OCI-LY7 (cell line): ENCODE measurements around the gene UBE2H. TPM values are rescaled to one million over a fixed set of nuclear protein-coding genes. Genes with fewer than 3 reads are reported as not detected.

Source experiments
- BruUV-seq: library from RNA; stranded (reverse); fragments of 400-500 nt; replicated peaks from 2 replicates; lab custom pipeline; 2021; lab: Mats Ljungman, UMichigan
- CTCF ChIA-PET: fragments of 300-600 bp; sonication (Branson Sonifier 250); formaldehyde crosslinking; loops from one replicate; lab custom pipeline; 2022; ENCODE audit warnings: antibody characterized with exemption; ENCODE audit not compliant: unreplicated experiment; lab: Charles Lee
- POLR2A ChIA-PET: fragments of 300-600 bp; sonication (Branson Sonifier 250); formaldehyde crosslinking; loops from one replicate; lab custom pipeline; 2022; ENCODE audit warnings: antibody characterized with exemption; lab: Charles Lee
- DNase-seq: peaks from one replicate; pipeline ENCODE4 v3.0.0-alpha.2; 2015; ENCODE audit warnings: low spot score
- H2AFZ ChIP-seq: fragments of 200-600 bp; sonication (generic), shearing (Covaris generic); 2 replicates; pipeline ENCODE4 v1.6.1; 2014; ENCODE audit warnings: mild to moderate bottlenecking, antibody characterized with exemption, low read length, moderate library complexity
- H3K27ac ChIP-seq: fragments of 200-600 bp; sonication (generic); 2 replicates; pipeline ENCODE4 v1.5.1; 2014; ENCODE audit warnings: mixed run types, low read depth, mild to moderate bottlenecking, moderate library complexity, low read length, inconsistent platforms; ENCODE audit not compliant: poor library complexity, severe bottlenecking
- H3K36me3 ChIP-seq: fragments of 200-600 bp; sonication (generic); 2 replicates; pipeline ENCODE4 v1.6.1; 2014; ENCODE audit warnings: mild to moderate bottlenecking, antibody characterized with exemption, low read length, moderate library complexity, mixed read lengths; ENCODE audit not compliant: insufficient read depth
- H3K4me1 ChIP-seq: fragments of 200-600 bp; sonication (generic); 2 replicates; pipeline ENCODE4 v1.5.1; 2014; ENCODE audit warnings: mild to moderate bottlenecking, low read length; ENCODE audit not compliant: insufficient read depth, poor library complexity, severe bottlenecking
- H3K4me2 ChIP-seq: fragments of 200-600 bp; sonication (generic); 2 replicates; pipeline ENCODE4 v1.6.1; 2014; ENCODE audit warnings: mild to moderate bottlenecking, low read length
- H3K4me3 ChIP-seq: fragments of 200-600 bp; sonication (generic); 2 replicates; pipeline ENCODE4 v1.5.1; 2014; ENCODE audit warnings: mild to moderate bottlenecking, low read depth, low read length; ENCODE audit not compliant: poor library complexity, severe bottlenecking
- H3K79me2 ChIP-seq: fragments of 200-600 bp; sonication (generic); 2 replicates; pipeline ENCODE4 v1.6.1; 2016; ENCODE audit warnings: low read depth, mild to moderate bottlenecking, low read length, moderate library complexity, mixed read lengths; ENCODE audit not compliant: insufficient read depth
- H3K9me2 ChIP-seq: fragments of 200-600 bp; sonication (generic); 2 replicates; pipeline ENCODE4 v1.6.1; 2016; ENCODE audit warnings: mild to moderate bottlenecking, low read length, mixed read lengths; ENCODE audit not compliant: insufficient read depth
- H3K9me3 ChIP-seq: fragments of 200-600 bp; sonication (generic); 2 replicates; pipeline ENCODE4 v1.6.1; 2014; ENCODE audit warnings: mild to moderate bottlenecking, mixed run types, low read length, mixed read lengths
- H4K20me1 ChIP-seq: fragments of 200-600 bp; sonication (generic); 2 replicates; pipeline ENCODE4 v1.6.1; 2014; ENCODE audit warnings: mild to moderate bottlenecking, antibody characterized with exemption, low read length, moderate library complexity, mixed read lengths; ENCODE audit not compliant: insufficient read depth
- CTCF ChIP-seq: fragments of 200-600 bp; sonication (generic); conservative IDR thresholded peaks from 2 replicates; pipeline ENCODE4 v1.5.1; 2014; ENCODE audit warnings: mild to moderate bottlenecking, antibody characterized with exemption, low read length, moderate library complexity, mixed read lengths
- EZH2phosphoT487 ChIP-seq: fragments of 200-600 bp; sonication (generic); IDR thresholded peaks from 2 replicates; pipeline ENCODE4 v1.6.1; 2018; ENCODE audit warnings: low read depth, borderline replicate concordance, mild to moderate bottlenecking, mixed run types, antibody characterized with exemption, low read length, moderate library complexity, mixed read lengths
- intact Hi-C: fragments of 100-400 bp; cut with micrococcal nuclease; formaldehyde crosslinking; loops from one replicate; pipeline ENCODE4 v1.10.0; 2022; ENCODE audit not compliant: unreplicated experiment
- total RNA-seq, 2 experiments: library from RNA; depleted of rRNA in 1 of 2; stranded (reverse); fragments of >200 nt in 1 of 2; shearing (Covaris generic) in 1 of 2; gene quantifications; 2 replicates each; pipeline ENCODE4 v1.2.3, GENCODE V29; 2014 to 2022

UBE2H gene
- total RNA-seq, 2 experiments from 2014 or later: 12.7 to 35.3 TPM

GRCh38 chr7:129872054-129872453 lies 80.7 kb downstream of the UBE2H start:
- CTCF ChIA-PET: interaction anchor here (0.6 kb wide), 1 partner anchor 267 kb away, joined by 3 read pairs; no protein-coding TSS in a partner anchor

GRCh38 chr7:129870668-129871067 lies 82.1 kb downstream of the UBE2H start:
- DNase-seq: no peak
- Histone ChIP-seq H3K4me1 (no peaks in the 10 kb centered on the region), H3K4me3 (no peak overlapping the region), H3K27ac (no peak overlapping the region), H3K9me2 (no peaks in the 10 kb centered on the region), H4K20me1 (no peaks in the 10 kb centered on the region), H3K79me2 (no peaks in the 10 kb centered on the region), H3K4me2 (no peak overlapping the region), H3K9me3 (no peaks in the 10 kb centered on the region), H3K36me3 (peaks cover 4% of the 10 kb centered on the region; the same call in 1 of the 2 replicates), H2AFZ (no peak overlapping the region)
- intact Hi-C loops: no loop called here
- ChIA-PET CTCF (interaction anchor here (0.5 kb wide), 1 partner anchor 593 kb away, joined by 3 read pairs; no protein-coding TSS in a partner anchor), POLR2A (interaction anchor here (0.8 to 1.2 kb wide), 2 partner anchors 10 to 36 kb away, joined by 3 to 4 read pairs; no protein-coding TSS in a partner anchor)
- BruUV-seq: no TSS peak
- TF ChIP-seq EZH2phosphoT487: no peak
- no peak for TF ChIP-seq CTCF

More at GRCh38 chr7:129872054-129872453, 80.7 kb downstream of the UBE2H start:
- intact Hi-C loops: no loop called here
- Histone ChIP-seq H3K4me3 (no peak overlapping the region), H4K20me1 (no peaks in the 10 kb centered on the region), H2AFZ (no peak overlapping the region), H3K27ac (no peak overlapping the region), H3K9me2 (no peaks in the 10 kb centered on the region), H3K36me3 (peaks cover 4% of the 10 kb centered on the region; the same call in 1 of the 2 replicates), H3K9me3 (no peaks in the 10 kb centered on the region), H3K4me2 (no peak overlapping the region), H3K79me2 (no peaks in the 10 kb centered on the region), H3K4me1 (no peaks in the 10 kb centered on the region)
- TF ChIP-seq CTCF: no peak
- no peak for TF ChIP-seq EZH2phosphoT487
- POLR2A ChIA-PET: interaction anchor here (0.6 to 0.7 kb wide), 2 partner anchors 10 to 66 kb away, joined by 3 to 8 read pairs; no protein-coding TSS in a partner anchor
- no peak for DNase-seq
- BruUV-seq: no TSS peak

GRCh38 chr7:129866251-129866650 lies 86.5 kb downstream of the UBE2H start:
- TF ChIP-seq EZH2phosphoT487: no peak
- BruUV-seq: no TSS peak
- Histone ChIP-seq H3K36me3 (no peaks in the 10 kb centered on the region), H3K9me3 (no peaks in the 10 kb centered on the region), H3K27ac (no peak overlapping the region), H4K20me1 (no peaks in the 10 kb centered on the region), H3K4me3 (no peak overlapping the region), H3K4me2 (no peak overlapping the region), H3K4me1 (no peaks in the 10 kb centered on the region), H3K9me2 (no peaks in the 10 kb centered on the region), H3K79me2 (no peaks in the 10 kb centered on the region), H2AFZ (no peak overlapping the region)
- intact Hi-C loops: no loop called here
- ChIA-PET CTCF (no interaction called here), POLR2A (no interaction called here)
- no peak for DNase-seq
